GM12892 (cell line): ENCODE data around the gene CYTH4.

ENCODE experiments used
- POLR2A ChIP-seq: IDR thresholded peaks from 2 replicates; pipeline ENCODE4 v1.6.1; 2011; ENCODE audit warnings: low read depth, low read length, control low read depth
- POLR2AphosphoS5 ChIP-seq: IDR thresholded peaks from 2 replicates; pipeline ENCODE4 v1.6.1; 2011; ENCODE audit warnings: low read depth, low read length, control low read depth

GRCh38 chr22:37245740-37246139 is 36.6 kb upstream of the CYTH4 start:
- TF ChIP-seq POLR2AphosphoS5 (no peak), POLR2A (no peak)
